SK-N-SH (cell line): ENCODE results near the gene ACTN4.
A peak's percentile ranks its signal among the peaks of the same experiment; 100 is the strongest.

Experiments
- EP300 ChIP-seq, 2 experiments: IDR thresholded peaks; 2 replicates each; pipeline versions ENCODE4 v1.4.0 to v1.6.1; 2012; ENCODE audit warnings: borderline replicate concordance in 1 of 2, low read depth in 1 of 2, low read length in 1 of 2
- FOXM1 ChIP-seq: IDR thresholded peaks from 2 replicates; pipeline ENCODE4 v1.4.0; 2012; ENCODE audit warnings: low read depth, mild to moderate bottlenecking
- RFX5 ChIP-seq: IDR thresholded peaks from 2 replicates; pipeline ENCODE4 v1.6.1; 2012; ENCODE audit warnings: mild to moderate bottlenecking, improper control_type of control experiment, low read length
- SIN3A ChIP-seq: IDR thresholded peaks from 2 replicates; pipeline ENCODE4 v1.6.1; 2012; ENCODE audit warnings: low read depth, mild to moderate bottlenecking, low read length, moderate library complexity, borderline replicate concordance
- SMC3 ChIP-seq: IDR thresholded peaks from 2 replicates; pipeline ENCODE4 v1.6.1; 2012; ENCODE audit warnings: low read depth, low read length, improper control_type of control experiment
- TAF1 ChIP-seq: IDR thresholded peaks from 2 replicates; pipeline ENCODE4 v1.6.1; 2012; ENCODE audit warnings: low read depth, mild to moderate bottlenecking, low read length, moderate library complexity, borderline replicate concordance
- TCF12 ChIP-seq: IDR thresholded peaks from 2 replicates; pipeline ENCODE4 v1.4.0; 2012
- YY1 ChIP-seq: IDR thresholded peaks from 2 replicates; pipeline ENCODE4 v1.4.0; 2012; ENCODE audit warnings: low read depth, mild to moderate bottlenecking
- TF ChIP-seq, protein P1 (sequence below): IDR thresholded peaks from 2 replicates; pipeline ENCODE4 v1.6.1; 2012; ENCODE audit warnings: mild to moderate bottlenecking, low read depth, low read length, moderate library complexity
- TF ChIP-seq, protein P2 (sequence below): fragments of 200-600 bp; sonication (generic); IDR thresholded peaks from 2 replicates; pipeline ENCODE4 v1.6.1; 2017; ENCODE audit warnings: antibody characterized with exemption, mild to moderate bottlenecking, moderate library complexity

DNA sequence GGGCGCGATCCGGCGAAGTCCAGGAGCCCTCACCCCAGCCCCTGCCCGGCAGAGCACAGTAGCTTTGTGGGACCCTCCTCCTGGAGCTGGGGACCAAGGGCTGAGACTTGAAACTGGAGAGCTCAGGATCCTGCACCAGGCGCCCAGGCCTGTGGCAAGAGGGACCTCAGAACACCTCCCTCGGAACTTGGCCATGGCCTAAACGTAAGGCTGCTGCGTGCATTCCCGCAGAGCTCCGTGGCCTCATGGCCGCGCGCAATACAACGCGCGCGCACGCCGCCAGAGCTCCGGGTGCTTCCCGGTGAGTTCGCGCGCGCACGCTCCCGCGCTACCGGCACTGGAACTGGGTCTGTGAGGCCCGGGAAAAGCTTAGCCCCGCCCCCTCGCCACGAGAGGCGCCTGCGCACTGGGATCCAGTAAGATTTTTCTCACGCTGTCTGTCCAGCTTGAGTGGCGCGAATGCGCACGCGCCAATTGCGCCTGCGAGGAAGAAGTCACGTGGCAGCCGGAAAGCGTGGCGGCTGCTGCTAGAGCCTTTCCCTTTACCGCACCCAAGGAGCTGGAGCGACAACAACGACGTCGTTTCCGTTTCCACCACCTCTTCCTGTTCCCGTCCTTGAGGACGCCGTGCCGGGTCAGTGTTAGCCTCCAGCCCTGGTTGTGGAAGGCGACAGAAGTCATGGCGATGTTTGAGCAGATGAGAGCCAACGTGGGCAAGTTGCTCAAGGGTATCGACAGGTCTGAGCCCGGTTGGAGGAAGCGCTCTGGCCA, 28.7 kb upstream of the ACTN4 start, which contains the start of gene EIF3K:
- TF ChIP-seq EP300 (IDR thresholded peaks at IDR 0.05; ENCODE audit: borderline replicate concordance in 1 of 2, low read depth in 1 of 2, low read length in 1 of 2) (0 out of 4 replicates have a peak, but pooled peaks of 1 of the 2 experiments have one; percentile 12), RFX5 (no peak), TCF12 (no peak), YY1 (0 out of 2 replicates have a peak, but pooled peaks have one; percentile 20), FOXM1 (no peak), TAF1 (peak; percentile 65), SIN3A (peak; percentile 88; the same call in 1 of the 2 replicates), SMC3 (no peak)
- TF ChIP-seq, protein P1, sequence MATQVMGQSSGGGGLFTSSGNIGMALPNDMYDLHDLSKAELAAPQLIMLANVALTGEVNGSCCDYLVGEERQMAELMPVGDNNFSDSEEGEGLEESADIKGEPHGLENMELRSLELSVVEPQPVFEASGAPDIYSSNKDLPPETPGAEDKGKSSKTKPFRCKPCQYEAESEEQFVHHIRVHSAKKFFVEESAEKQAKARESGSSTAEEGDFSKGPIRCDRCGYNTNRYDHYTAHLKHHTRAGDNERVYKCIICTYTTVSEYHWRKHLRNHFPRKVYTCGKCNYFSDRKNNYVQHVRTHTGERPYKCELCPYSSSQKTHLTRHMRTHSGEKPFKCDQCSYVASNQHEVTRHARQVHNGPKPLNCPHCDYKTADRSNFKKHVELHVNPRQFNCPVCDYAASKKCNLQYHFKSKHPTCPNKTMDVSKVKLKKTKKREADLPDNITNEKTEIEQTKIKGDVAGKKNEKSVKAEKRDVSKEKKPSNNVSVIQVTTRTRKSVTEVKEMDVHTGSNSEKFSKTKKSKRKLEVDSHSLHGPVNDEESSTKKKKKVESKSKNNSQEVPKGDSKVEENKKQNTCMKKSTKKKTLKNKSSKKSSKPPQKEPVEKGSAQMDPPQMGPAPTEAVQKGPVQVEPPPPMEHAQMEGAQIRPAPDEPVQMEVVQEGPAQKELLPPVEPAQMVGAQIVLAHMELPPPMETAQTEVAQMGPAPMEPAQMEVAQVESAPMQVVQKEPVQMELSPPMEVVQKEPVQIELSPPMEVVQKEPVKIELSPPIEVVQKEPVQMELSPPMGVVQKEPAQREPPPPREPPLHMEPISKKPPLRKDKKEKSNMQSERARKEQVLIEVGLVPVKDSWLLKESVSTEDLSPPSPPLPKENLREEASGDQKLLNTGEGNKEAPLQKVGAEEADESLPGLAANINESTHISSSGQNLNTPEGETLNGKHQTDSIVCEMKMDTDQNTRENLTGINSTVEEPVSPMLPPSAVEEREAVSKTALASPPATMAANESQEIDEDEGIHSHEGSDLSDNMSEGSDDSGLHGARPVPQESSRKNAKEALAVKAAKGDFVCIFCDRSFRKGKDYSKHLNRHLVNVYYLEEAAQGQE: no peak
- TF ChIP-seq, protein P2, sequence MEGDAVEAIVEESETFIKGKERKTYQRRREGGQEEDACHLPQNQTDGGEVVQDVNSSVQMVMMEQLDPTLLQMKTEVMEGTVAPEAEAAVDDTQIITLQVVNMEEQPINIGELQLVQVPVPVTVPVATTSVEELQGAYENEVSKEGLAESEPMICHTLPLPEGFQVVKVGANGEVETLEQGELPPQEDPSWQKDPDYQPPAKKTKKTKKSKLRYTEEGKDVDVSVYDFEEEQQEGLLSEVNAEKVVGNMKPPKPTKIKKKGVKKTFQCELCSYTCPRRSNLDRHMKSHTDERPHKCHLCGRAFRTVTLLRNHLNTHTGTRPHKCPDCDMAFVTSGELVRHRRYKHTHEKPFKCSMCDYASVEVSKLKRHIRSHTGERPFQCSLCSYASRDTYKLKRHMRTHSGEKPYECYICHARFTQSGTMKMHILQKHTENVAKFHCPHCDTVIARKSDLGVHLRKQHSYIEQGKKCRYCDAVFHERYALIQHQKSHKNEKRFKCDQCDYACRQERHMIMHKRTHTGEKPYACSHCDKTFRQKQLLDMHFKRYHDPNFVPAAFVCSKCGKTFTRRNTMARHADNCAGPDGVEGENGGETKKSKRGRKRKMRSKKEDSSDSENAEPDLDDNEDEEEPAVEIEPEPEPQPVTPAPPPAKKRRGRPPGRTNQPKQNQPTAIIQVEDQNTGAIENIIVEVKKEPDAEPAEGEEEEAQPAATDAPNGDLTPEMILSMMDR: no peak
